ENCODE data around the gene MEGF8. TPM values are rescaled to one million over a fixed set of nuclear protein-coding genes. Genes with fewer than 3 reads are reported as not detected.

MEGF8 gene
- total RNA-seq, 2 donors from 2014 or later: 13.4 to 16.5 TPM

- Histone ChIP-seq H3K27ac (no peak overlapping the region), H3K4me3 (no peak overlapping the region)
These were observed 50.7 kb downstream of the MEGF8 start for GRCh38 chr19:42376177-42376555.

GRCh38 chr19:42378225-42379215 is 53.1 kb downstream of the MEGF8 start:
- no peak for TF ChIP-seq CTCF (IDR thresholded peaks at IDR 0.05)
- no peak overlapping the region for H3K4me3 ChIP-seq
- no peak for DNase-seq
- no peaks in the 10 kb centered on the region for H3K9me3 ChIP-seq
- no peaks in the 10 kb centered on the region for H3K4me1 ChIP-seq
- intact Hi-C loops (cut with DNase I): no loop called here
- no peak overlapping the region for H3K27ac ChIP-seq
- no peak overlapping the region for H3K9ac ChIP-seq (ENCODE audit: low read depth in 2 of 2, low read length in 2 of 2)
- H3K36me3 ChIP-seq: no peaks in the 10 kb centered on the region
- no peaks in the 10 kb centered on the region for H3K27me3 ChIP-seq

More at GRCh38 chr19:42376177-42376555, 50.7 kb downstream of the MEGF8 start:
- no peak for DNase-seq
- TF ChIP-seq CTCF (IDR thresholded peaks at IDR 0.05): no peak
- Histone ChIP-seq H3K9ac (ENCODE audit: low read depth in 2 of 2, low read length in 2 of 2) (no peak overlapping the region), H3K9me3 (no peaks in the 10 kb centered on the region), H3K4me1 (no peaks in the 10 kb centered on the region), H3K27me3 (no peaks in the 10 kb centered on the region), H3K36me3 (no peaks in the 10 kb centered on the region)
- intact Hi-C loops (cut with DNase I): no loop called here

GRCh38 chr19:42380155-42380554 is 54.7 kb downstream of the MEGF8 start:
- H3K4me3 ChIP-seq: no peak overlapping the region
- no peak for DNase-seq
- H3K27me3 ChIP-seq: no peaks in the 10 kb centered on the region
- TF ChIP-seq CTCF (IDR thresholded peaks at IDR 0.05): no peak
- no peaks in the 10 kb centered on the region for H3K4me1 ChIP-seq
- no peak overlapping the region for H3K27ac ChIP-seq
- intact Hi-C loops (cut with DNase I): no loop called here
- H3K36me3 ChIP-seq: no peaks in the 10 kb centered on the region
- H3K9ac ChIP-seq (ENCODE audit: low read depth in 2 of 2, low read length in 2 of 2): no peak overlapping the region
- no peaks in the 10 kb centered on the region for H3K9me3 ChIP-seq

GRCh38 chr19:42386974-42387707 is 61.7 kb downstream of the MEGF8 start:
- DNase-seq: peak; percentile 87
- intact Hi-C loops (cut with DNase I): no loop called here
- Histone ChIP-seq H3K27me3 (peaks cover 6% of the 10 kb centered on the region), H3K4me1 (no peaks in the 10 kb centered on the region), H3K4me3 (peak overlapping the region; percentile 42), H3K36me3 (no peaks in the 10 kb centered on the region), H3K27ac (peak overlapping the region; percentile 70), H3K9me3 (no peaks in the 10 kb centered on the region), H3K9ac (ENCODE audit: low read depth in 2 of 2, low read length in 2 of 2) (peak overlapping the region in 1 of 2 donors; percentile 61)
- peak; percentile 45 for TF ChIP-seq CTCF (IDR thresholded peaks at IDR 0.05)

GRCh38 chr19:42388851-42389489 is 63.5 kb downstream of the MEGF8 start:
- peaks cover 6% of the 10 kb centered on the region for H3K27me3 ChIP-seq
- DNase-seq: no peak
- H3K27ac ChIP-seq: no peak overlapping the region
- H3K9me3 ChIP-seq: no peaks in the 10 kb centered on the region
- H3K4me3 ChIP-seq: no peak overlapping the region
- no peaks in the 10 kb centered on the region for H3K36me3 ChIP-seq
- no peak for TF ChIP-seq CTCF (IDR thresholded peaks at IDR 0.05)
- no peaks in the 10 kb centered on the region for H3K4me1 ChIP-seq
- H3K9ac ChIP-seq (ENCODE audit: low read depth in 2 of 2, low read length in 2 of 2): no peak overlapping the region
- intact Hi-C loops (cut with DNase I): no loop called here
